Keratinocyte (primary cell): ENCODE data around the gene CISD2.
"Not testable (repeated sequence)": the region's sequence is repeated elsewhere in the genome, so short reads cannot be mapped to it uniquely, and the experiment has no call there.

ENCODE experiments used
- EZH2 ChIP-seq: IDR thresholded peaks from one replicate; pipeline ENCODE4 v1.6.1; 2012; ENCODE audit warnings: inconsistent platforms, mild to moderate bottlenecking, low read length, moderate library complexity
- TF ChIP-seq, protein P1 (sequence below), 3 experiments: IDR thresholded peaks in 1 of 3; conservative IDR thresholded peaks in 1 of 3; optimal IDR thresholded peaks in 1 of 3; 2 replicates in 2 of 3; 3 replicates in 1 of 3; pipeline versions ENCODE3 to v1.5.1; 2011; ENCODE audit warnings: low read length in 3 of 3, mild to moderate bottlenecking in 3 of 3, moderate library complexity in 2 of 3, control low read depth in 1 of 3, inconsistent platforms in 1 of 3; ENCODE audit not compliant: insufficient read depth in 2 of 3; ENCODE audit errors: extremely low read depth in 1 of 3

GRCh38 chr4:102865327-102865726 is 3.5 kb upstream of the CISD2 start:
- TF ChIP-seq, protein P1, sequence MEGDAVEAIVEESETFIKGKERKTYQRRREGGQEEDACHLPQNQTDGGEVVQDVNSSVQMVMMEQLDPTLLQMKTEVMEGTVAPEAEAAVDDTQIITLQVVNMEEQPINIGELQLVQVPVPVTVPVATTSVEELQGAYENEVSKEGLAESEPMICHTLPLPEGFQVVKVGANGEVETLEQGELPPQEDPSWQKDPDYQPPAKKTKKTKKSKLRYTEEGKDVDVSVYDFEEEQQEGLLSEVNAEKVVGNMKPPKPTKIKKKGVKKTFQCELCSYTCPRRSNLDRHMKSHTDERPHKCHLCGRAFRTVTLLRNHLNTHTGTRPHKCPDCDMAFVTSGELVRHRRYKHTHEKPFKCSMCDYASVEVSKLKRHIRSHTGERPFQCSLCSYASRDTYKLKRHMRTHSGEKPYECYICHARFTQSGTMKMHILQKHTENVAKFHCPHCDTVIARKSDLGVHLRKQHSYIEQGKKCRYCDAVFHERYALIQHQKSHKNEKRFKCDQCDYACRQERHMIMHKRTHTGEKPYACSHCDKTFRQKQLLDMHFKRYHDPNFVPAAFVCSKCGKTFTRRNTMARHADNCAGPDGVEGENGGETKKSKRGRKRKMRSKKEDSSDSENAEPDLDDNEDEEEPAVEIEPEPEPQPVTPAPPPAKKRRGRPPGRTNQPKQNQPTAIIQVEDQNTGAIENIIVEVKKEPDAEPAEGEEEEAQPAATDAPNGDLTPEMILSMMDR (optimal IDR thresholded peaks at IDR 0.05 in 1 of 3, IDR thresholded peaks at IDR 0.05 in 1 of 3, conservative IDR thresholded peaks at IDR 0.05 in 1 of 3; ENCODE audit: extremely low read depth in 1 of 3, insufficient read depth in 2 of 3, low read length in 3 of 3): not testable (repeated sequence)
- not testable (repeated sequence) for TF ChIP-seq EZH2
